C4-2B (cell line): Measurements from ENCODE around the gene ZNF620.

ENCODE experiments used
- CTCF ChIP-seq: fragments of 450-650 bp; conservative IDR thresholded peaks from 2 replicates; pipeline ENCODE4 v1.5.1; 2017; ENCODE audit warnings: mild to moderate bottlenecking
- ZFX ChIP-seq: fragments of 450-650 bp; IDR thresholded peaks from 2 replicates; pipeline ENCODE4 v1.6.1; 2017

- TF ChIP-seq CTCF (no peak), ZFX (no peak)
Measured at GRCh38 chr3:40470701-40471100, 35.1 kb upstream of the ZNF620 start.
